A549 (cell line): Measurements from ENCODE around the gene TRAM2.

ENCODE experiments used
- CEBPB ChIP-seq, 2 experiments: fragments of >200 bp in 1 of 2; sonication (Bioruptor Twin) in 1 of 2; formaldehyde crosslinking in 1 of 2; IDR thresholded peaks; 2 replicates each; pipeline ENCODE4 v1.6.1; 2012 to 2016
- CHD2 ChIP-seq: fragments of 150-350 bp; IDR thresholded peaks from 2 replicates; pipeline ENCODE4 v1.6.1; 2014; ENCODE audit warnings: low read length; ENCODE audit not compliant: partially characterized antibody
- CTCF ChIP-seq: fragments of >200 bp; sonication (Bioruptor Twin); formaldehyde crosslinking; IDR thresholded peaks from 3 replicates; pipeline ENCODE4 v1.5.1; 2016
- HOXA7 ChIP-seq: fragments of 250-450 bp; sonication (Bioruptor Pico); IDR thresholded peaks from 2 replicates; pipeline ENCODE4 v1.5.0; 2020; ENCODE audit warnings: mild to moderate bottlenecking, moderate library complexity
- KDM5A ChIP-seq: fragments of 200-600 bp; sonication (generic); IDR thresholded peaks from 2 replicates; pipeline ENCODE4 v1.6.1; 2016; ENCODE audit warnings: antibody characterized with exemption, mild to moderate bottlenecking
- MYC ChIP-seq: IDR thresholded peaks from 2 replicates; pipeline ENCODE4 v1.6.1; 2012; ENCODE audit warnings: mild to moderate bottlenecking, inconsistent platforms, low read length, improper control_type of control experiment, borderline replicate concordance
- PBX3 ChIP-seq: IDR thresholded peaks from 2 replicates; pipeline ENCODE4 v1.6.1; 2012
- POLR2A ChIP-seq: IDR thresholded peaks from 2 replicates; pipeline ENCODE4 v1.6.1; 2012; ENCODE audit warnings: mild to moderate bottlenecking, low read length
- RNF2 ChIP-seq: fragments of 200-600 bp; sonication (generic); IDR thresholded peaks from 2 replicates; pipeline ENCODE4 v1.6.1; 2016; ENCODE audit warnings: low read depth, mild to moderate bottlenecking, antibody characterized with exemption, moderate library complexity, borderline replicate concordance
- TP53 ChIP-seq: fragments of 250-450 bp; sonication (Bioruptor Pico); IDR thresholded peaks from 2 replicates; pipeline ENCODE4 v1.5.0; 2021; ENCODE audit warnings: mild to moderate bottlenecking, moderate library complexity
- ZC3H11A ChIP-seq: fragments of 450-650 bp; IDR thresholded peaks from 2 replicates; pipeline ENCODE4 v1.6.1; 2014; ENCODE audit warnings: antibody characterized with exemption, mild to moderate bottlenecking
- TF ChIP-seq, protein P1 (sequence below): fragments of >200 bp; sonication (Bioruptor Twin); formaldehyde crosslinking; IDR thresholded peaks from 3 replicates; pipeline ENCODE4 v1.6.1; 2016
- TF ChIP-seq, protein P2 (sequence below): IDR thresholded peaks from 2 replicates; pipeline ENCODE4 v1.6.1; 2012

- TF ChIP-seq RNF2 (no peak), ZC3H11A (no peak), CTCF (no peak), POLR2A (no peak), TP53 (CRISPR knock-in tag) (no peak), MYC (no peak), CEBPB (IDR thresholded peaks at IDR 0.05) (no peak), PBX3 (no peak), CHD2 (no peak), HOXA7 (CRISPR knock-in tag) (no peak), KDM5A (no peak)
- TF ChIP-seq, protein P1, sequence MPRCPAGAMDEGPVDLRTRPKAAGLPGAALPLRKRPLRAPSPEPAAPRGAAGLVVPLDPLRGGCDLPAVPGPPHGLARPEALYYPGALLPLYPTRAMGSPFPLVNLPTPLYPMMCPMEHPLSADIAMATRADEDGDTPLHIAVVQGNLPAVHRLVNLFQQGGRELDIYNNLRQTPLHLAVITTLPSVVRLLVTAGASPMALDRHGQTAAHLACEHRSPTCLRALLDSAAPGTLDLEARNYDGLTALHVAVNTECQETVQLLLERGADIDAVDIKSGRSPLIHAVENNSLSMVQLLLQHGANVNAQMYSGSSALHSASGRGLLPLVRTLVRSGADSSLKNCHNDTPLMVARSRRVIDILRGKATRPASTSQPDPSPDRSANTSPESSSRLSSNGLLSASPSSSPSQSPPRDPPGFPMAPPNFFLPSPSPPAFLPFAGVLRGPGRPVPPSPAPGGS: no peak
- TF ChIP-seq, protein P2, sequence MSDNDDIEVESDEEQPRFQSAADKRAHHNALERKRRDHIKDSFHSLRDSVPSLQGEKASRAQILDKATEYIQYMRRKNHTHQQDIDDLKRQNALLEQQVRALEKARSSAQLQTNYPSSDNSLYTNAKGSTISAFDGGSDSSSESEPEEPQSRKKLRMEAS: no peak
Observed at GRCh38 chr6:52541135-52541534, 35.7 kb downstream of the TRAM2 start.
